GM12801 (cell line): ENCODE data around the gene EFCAB6.

Experiments used
- CTCF ChIP-seq: IDR thresholded peaks from one replicate; pipeline ENCODE4 v1.5.1; 2011; ENCODE audit warnings: control low read depth; ENCODE audit not compliant: insufficient read length; ENCODE audit errors: extremely low read depth

The EFCAB6 gene

DNA sequence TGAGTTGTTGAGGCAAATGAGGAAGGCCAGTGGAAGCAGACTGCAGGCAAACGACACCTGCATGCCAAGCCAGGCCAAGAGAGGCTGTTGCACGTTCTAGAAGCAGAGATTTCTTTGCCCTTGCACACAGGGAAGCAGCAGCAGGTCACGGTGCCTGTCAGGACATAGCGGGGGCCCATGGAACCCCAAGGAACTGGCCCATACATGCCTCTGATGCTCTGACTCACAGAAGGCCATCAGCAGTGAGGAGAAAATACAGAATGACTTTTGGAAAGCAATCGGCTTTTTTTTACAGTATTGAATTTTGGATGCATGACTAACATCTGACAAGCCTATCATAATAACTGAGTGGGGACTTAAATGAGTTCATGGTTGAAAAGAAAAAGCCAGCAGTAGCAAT is 276.4 kb downstream of the EFCAB6 start:
- TF ChIP-seq CTCF, result no peak

GRCh38 chr22:43535336-43535735 is 276.8 kb downstream of the EFCAB6 start:
- TF ChIP-seq CTCF, result no peak

- TF ChIP-seq CTCF, result no peak
Observed at GRCh38 chr22:43534916-43535315, 277.2 kb downstream of the EFCAB6 start.

- no peak for TF ChIP-seq CTCF
Observed at GRCh38 chr22:43533656-43534428, 278.3 kb downstream of the EFCAB6 start.

DNA sequence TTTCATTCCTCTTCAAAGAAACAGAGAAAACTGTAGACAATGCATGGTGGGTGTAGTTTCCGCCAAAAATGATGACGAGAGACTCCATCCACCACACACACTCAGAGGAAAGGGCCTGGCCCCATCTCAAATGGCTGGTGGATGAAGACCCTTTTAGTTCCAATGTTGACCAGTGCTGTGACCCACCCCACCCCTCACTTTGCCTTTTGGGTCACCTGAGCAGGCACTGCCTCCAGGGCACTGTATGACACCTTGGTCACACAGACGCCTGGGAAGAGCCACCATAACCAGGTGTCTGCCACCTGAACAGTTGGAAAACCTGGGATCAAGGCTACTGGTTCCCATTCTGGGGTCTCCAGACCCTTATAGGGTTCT is 279.0 kb downstream of the EFCAB6 start:
- TF ChIP-seq CTCF, result no peak

- no peak for TF ChIP-seq CTCF
Observed at GRCh38 chr22:43532301-43533155, 279.6 kb downstream of the EFCAB6 start.

- no peak for TF ChIP-seq CTCF
Observed at GRCh38 chr22:43531651-43532050, 280.5 kb downstream of the EFCAB6 start.
